CD4-positive, alpha-beta T cell (primary cell): Measurements from ENCODE around the gene SCN4A. TPM values are rescaled to one million over a fixed set of nuclear protein-coding genes. Genes with fewer than 3 reads are reported as not detected.

Experiments used
- ATAC-seq: fragments of 200-7000 bp; cut with Tn5 transposase; one replicate; pipeline ENCODE4 v1.10.0; 2022; ENCODE audit warnings: mild to moderate bottlenecking; ENCODE audit not compliant: poor library complexity
- CTCF ChIA-PET: fragments of 350-600 bp; sonication (Branson Sonifier 250); formaldehyde crosslinking; loops from one replicate; lab custom pipeline; 2021; ENCODE audit warnings: antibody characterized with exemption, inconsistent platforms; lab: Charles Lee
- POLR2A ChIA-PET: fragments of 350-600 bp; sonication (Branson Sonifier 250); formaldehyde crosslinking; loops from one replicate; lab custom pipeline; 2021; ENCODE audit warnings: antibody characterized with exemption, inconsistent platforms; lab: Charles Lee
- DNase-seq, 14 experiments: peaks; one replicate each; pipeline ENCODE4 v3.0.0-alpha.2; 2013 to 2020; ENCODE audit warnings: mixed read lengths in 2 of 14
- H3K27ac ChIP-seq, 2 donors: one replicate each; pipeline versions ENCODE4 v1.5.1 to v1.7.0; 2013; ENCODE audit warnings: low read length in 2 of 2, low read depth in 1 of 2, mild to moderate bottlenecking in 1 of 2
- H3K27me3 ChIP-seq, 2 experiments: 1 replicate in 1 of 2; 2 replicates in 1 of 2; pipeline versions ENCODE4 v1.6.1 to v1.7.0; 2013; ENCODE audit warnings: low read length in 2 of 2, control low read depth in 1 of 2, mild to moderate bottlenecking in 1 of 2, moderate library complexity in 1 of 2; ENCODE audit not compliant: insufficient read depth in 2 of 2, control insufficient read depth in 1 of 2
- H3K36me3 ChIP-seq: one replicate; pipeline ENCODE4 v1.6.1; 2013; ENCODE audit warnings: low read length, control low read depth; ENCODE audit not compliant: insufficient read depth
- H3K4me1 ChIP-seq: one replicate; pipeline ENCODE4 v1.6.1; 2013; ENCODE audit warnings: low read length, control low read depth; ENCODE audit not compliant: insufficient read depth
- H3K4me3 ChIP-seq: one replicate; pipeline ENCODE4 v1.5.1; 2013; ENCODE audit warnings: mild to moderate bottlenecking, low read length, moderate library complexity
- H3K9me3 ChIP-seq, 2 experiments: 1 replicate in 1 of 2; 2 replicates in 1 of 2; pipeline versions ENCODE4 v1.6.1 to v1.7.0; 2013; ENCODE audit warnings: low read length in 2 of 2, mild to moderate bottlenecking in 2 of 2, control low read depth in 1 of 2, moderate library complexity in 1 of 2; ENCODE audit not compliant: control insufficient read depth in 1 of 2, insufficient read depth in 1 of 2
- H3K27ac Mint-ChIP-seq: one replicate; pipeline ENCODE4 v1.8.0; 2020; ENCODE audit warnings: mixed read lengths
- H3K27me3 Mint-ChIP-seq: one replicate; pipeline ENCODE4 v1.8.0; 2021; ENCODE audit warnings: mixed read lengths
- H3K36me3 Mint-ChIP-seq: one replicate; pipeline ENCODE4 v1.8.0; 2021; ENCODE audit warnings: low read depth, mixed read lengths
- H3K4me1 Mint-ChIP-seq: one replicate; pipeline ENCODE4 v1.8.0; 2021; ENCODE audit warnings: low read depth, mixed read lengths
- H3K4me3 Mint-ChIP-seq: one replicate; pipeline ENCODE4 v1.8.0; 2020; ENCODE audit warnings: mild to moderate bottlenecking, mixed read lengths
- H3K9me3 Mint-ChIP-seq: one replicate; pipeline ENCODE4 v1.8.0; 2020; ENCODE audit warnings: mixed read lengths
- intact Hi-C, 2 experiments: fragments of 100-400 bp; cut with DNase I in 1 of 2; cut with micrococcal nuclease in 1 of 2; formaldehyde crosslinking; loops; one replicate each; pipeline versions ENCODE4 v1.15.1 to v1.9.0; 2023 to 2025; cut with DNase I, micrococcal nuclease
- total RNA-seq, 174 experiments: library from RNA in 2 of 174; stranded (reverse) in 2 of 174; gene quantifications; one replicate each; pipeline ENCODE4 v1.2.3 and lab custom pipeline; 2021 to 2026
- TF ChIP-seq, protein P1 (sequence below): fragments of 200-600 bp; IDR thresholded peaks from one replicate; pipeline ENCODE4 v1.8.0; 2022; ENCODE audit warnings: antibody characterized with exemption, mild to moderate bottlenecking

Gene SCN4A
- total RNA-seq, 2 experiments from 2014 or later, result 0.03 TPM; not detected in 1

DNA sequence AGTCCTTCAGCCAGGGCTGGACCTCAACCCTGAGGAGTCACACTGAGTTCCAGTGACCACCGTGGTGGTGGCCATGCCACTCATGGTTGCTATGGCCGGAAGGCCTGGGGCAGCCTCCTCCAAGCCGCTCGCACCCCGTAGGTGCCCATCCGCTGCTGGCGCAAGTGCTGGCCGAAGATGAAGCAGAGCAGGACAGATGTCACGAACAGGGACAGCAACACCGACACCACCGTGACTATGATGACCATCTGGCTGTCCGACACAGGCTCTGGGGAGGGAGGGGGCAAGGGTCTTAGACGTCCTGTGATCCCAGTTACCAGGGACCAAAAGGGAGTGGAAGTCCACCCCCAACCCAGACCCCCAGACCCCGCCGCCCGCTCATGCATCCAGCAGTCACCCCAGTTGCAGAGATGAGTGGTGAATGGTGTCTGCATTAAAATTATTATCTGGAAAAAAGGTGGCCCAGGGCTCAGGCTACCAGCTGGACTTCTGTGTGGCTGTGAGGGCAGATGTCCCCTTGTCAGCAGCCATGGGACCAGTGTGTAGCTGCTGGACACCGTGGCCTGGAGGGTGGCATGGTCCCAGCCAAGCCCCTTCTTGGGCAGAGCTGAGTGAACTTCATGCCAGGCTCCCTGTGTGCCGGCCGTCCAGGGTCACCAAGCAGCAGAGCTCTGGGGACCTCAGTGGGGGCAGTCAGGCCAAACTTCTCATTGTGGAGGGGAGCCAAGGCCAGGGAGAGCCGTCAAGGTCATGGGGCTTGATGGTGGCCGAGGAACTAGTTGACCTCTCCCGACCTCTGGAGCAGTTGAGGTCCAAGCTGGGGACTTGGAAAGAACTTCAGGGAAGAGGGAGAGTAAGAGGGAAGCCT is 30.2 kb upstream of the SCN4A start:
- H3K36me3 ChIP-seq, result peaks cover 63% of the 10 kb centered on the region
- H3K4me1 ChIP-seq, result peaks cover 52% of the 10 kb centered on the region
- no peaks in the 10 kb centered on the region for H3K9me3 ChIP-seq
- TF ChIP-seq, protein P1, sequence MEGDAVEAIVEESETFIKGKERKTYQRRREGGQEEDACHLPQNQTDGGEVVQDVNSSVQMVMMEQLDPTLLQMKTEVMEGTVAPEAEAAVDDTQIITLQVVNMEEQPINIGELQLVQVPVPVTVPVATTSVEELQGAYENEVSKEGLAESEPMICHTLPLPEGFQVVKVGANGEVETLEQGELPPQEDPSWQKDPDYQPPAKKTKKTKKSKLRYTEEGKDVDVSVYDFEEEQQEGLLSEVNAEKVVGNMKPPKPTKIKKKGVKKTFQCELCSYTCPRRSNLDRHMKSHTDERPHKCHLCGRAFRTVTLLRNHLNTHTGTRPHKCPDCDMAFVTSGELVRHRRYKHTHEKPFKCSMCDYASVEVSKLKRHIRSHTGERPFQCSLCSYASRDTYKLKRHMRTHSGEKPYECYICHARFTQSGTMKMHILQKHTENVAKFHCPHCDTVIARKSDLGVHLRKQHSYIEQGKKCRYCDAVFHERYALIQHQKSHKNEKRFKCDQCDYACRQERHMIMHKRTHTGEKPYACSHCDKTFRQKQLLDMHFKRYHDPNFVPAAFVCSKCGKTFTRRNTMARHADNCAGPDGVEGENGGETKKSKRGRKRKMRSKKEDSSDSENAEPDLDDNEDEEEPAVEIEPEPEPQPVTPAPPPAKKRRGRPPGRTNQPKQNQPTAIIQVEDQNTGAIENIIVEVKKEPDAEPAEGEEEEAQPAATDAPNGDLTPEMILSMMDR, result no peak
- Mint-ChIP-seq H3K4me1 (peaks cover 41% of the 10 kb centered on the region), H3K27ac (no peak overlapping the region), H3K27me3 (no peaks in the 10 kb centered on the region), H3K36me3 (peaks cover 62% of the 10 kb centered on the region), H3K4me3 (no peak overlapping the region), H3K9me3 (no peaks in the 10 kb centered on the region)
- peak overlapping the region in 1 of 2 donors; percentile 27 for H3K27ac ChIP-seq
- DNase-seq (peak in 1 of 14 experiments; percentile 11), ATAC-seq (no peak)
- H3K4me3 ChIP-seq, result no peak overlapping the region
- ChIA-PET CTCF (interaction anchor here (11.2 kb wide), 1 partner anchor 24 kb away, joined by 111 read pairs; no protein-coding TSS in a partner anchor), POLR2A (interaction anchor here (1.6 to 10.0 kb wide), 2 partner anchors 17 to 23 kb away, joined by 9 to 156 read pairs; partner anchors contain the start of gene ICAM2)
- no peaks in the 10 kb centered on the region for H3K27me3 ChIP-seq
- intact Hi-C loops, result no loop called here

- H3K36me3 Mint-ChIP-seq, result peaks cover 54% of the 10 kb centered on the region
- H3K9me3 Mint-ChIP-seq, result no peaks in the 10 kb centered on the region
- CTCF ChIA-PET, result interaction anchor here (0.8 to 11.2 kb wide), 2 partner anchors 21 to 25 kb away, joined by 3 to 111 read pairs; no protein-coding TSS in a partner anchor
- H3K4me1 ChIP-seq, result peaks cover 52% of the 10 kb centered on the region
- no peak overlapping the region for H3K4me3 Mint-ChIP-seq
- H3K36me3 ChIP-seq, result peaks cover 54% of the 10 kb centered on the region
- H3K4me1 Mint-ChIP-seq, result peaks cover 41% of the 10 kb centered on the region
- POLR2A ChIA-PET, result interaction anchor here (1.6 to 10.0 kb wide), 2 partner anchors 18 to 24 kb away, joined by 9 to 156 read pairs; partner anchors contain the start of gene ICAM2
- no peaks in the 10 kb centered on the region for H3K27me3 Mint-ChIP-seq
- peak overlapping the region in 1 of 2 donors; percentile 27 for H3K27ac ChIP-seq
- intact Hi-C loops, result no loop called here
- H3K27ac Mint-ChIP-seq, result peak overlapping the region; percentile 12
- no peaks in the 10 kb centered on the region for H3K9me3 ChIP-seq
- peak in 1 of 14 experiments; percentile 20 for DNase-seq
- ATAC-seq, result no peak
- TF ChIP-seq, protein P1, result no peak
- H3K4me3 ChIP-seq, result no peak overlapping the region
- H3K27me3 ChIP-seq, result no peaks in the 10 kb centered on the region
These were observed 29.2 kb upstream of the SCN4A start for GRCh38 chr17:64001763-64002529.

- peaks cover 46% of the 10 kb centered on the region for H3K36me3 ChIP-seq
- Mint-ChIP-seq H3K36me3 (peaks cover 48% of the 10 kb centered on the region), H3K27me3 (no peaks in the 10 kb centered on the region), H3K9me3 (no peaks in the 10 kb centered on the region), H3K27ac (peak overlapping the region; percentile 61), H3K4me1 (peaks cover 44% of the 10 kb centered on the region), H3K4me3 (peak overlapping the region; percentile 91)
- DNase-seq (peak in 1 of 14 experiments; percentile 18), ATAC-seq (no peak)
- ChIA-PET POLR2A (interaction anchor here (1.6 to 10.0 kb wide), 2 partner anchors 18 to 25 kb away, joined by 9 to 156 read pairs; partner anchors contain the start of gene ICAM2), CTCF (interaction anchor here (1.6 to 11.2 kb wide), 2 partner anchors 11 to 26 kb away, joined by 7 to 111 read pairs; no protein-coding TSS in a partner anchor)
- H3K4me1 ChIP-seq, result peaks cover 44% of the 10 kb centered on the region
- H3K27ac ChIP-seq, result peak overlapping the region in 1 of 2 donors; percentile 10
- no peak overlapping the region for H3K4me3 ChIP-seq
- intact Hi-C loops, result no loop called here
- TF ChIP-seq, protein P1, result no peak
- H3K9me3 ChIP-seq, result no peaks in the 10 kb centered on the region
- no peaks in the 10 kb centered on the region for H3K27me3 ChIP-seq
These were observed 28.4 kb upstream of the SCN4A start for GRCh38 chr17:64001091-64001579.
